CD14-positive monocyte (primary cell): ENCODE results near the gene PMEPA1. TPM values are rescaled to one million over a fixed set of nuclear protein-coding genes. Genes with fewer than 3 reads are reported as not detected.
A peak's percentile ranks its signal among the peaks of the same experiment; 100 is the strongest.

Experiments
- DNase-seq, 3 donors: peaks; one replicate each; pipeline ENCODE4 v3.0.0-alpha.2; 2011 to 2022
- H2AFZ ChIP-seq: 2 replicates; pipeline ENCODE4 v1.6.0; 2012; ENCODE audit warnings: mild to moderate bottlenecking, low read depth, low read length, inconsistent platforms; ENCODE audit not compliant: insufficient read depth, poor library complexity, severe bottlenecking
- H3K27ac ChIP-seq, 2 donors: 1 replicate in 1 of 2; 2 replicates in 1 of 2; pipeline ENCODE4 v1.5.1; 2012 to 2013; ENCODE audit warnings: low read length in 2 of 2, control low read depth in 1 of 2, inconsistent platforms in 1 of 2, low read depth in 1 of 2, mild to moderate bottlenecking in 1 of 2
- H3K27me3 ChIP-seq, 2 donors: one replicate each; pipeline versions ENCODE4 v1.6.0 to v1.6.1; 2011 to 2013; ENCODE audit warnings: low read length in 2 of 2; ENCODE audit not compliant: control insufficient read depth in 2 of 2, insufficient read depth in 2 of 2
- H3K36me3 ChIP-seq, 2 donors: replicated peaks in 1 of 2; 1 replicate in 1 of 2; 2 replicates in 1 of 2; pipeline versions ENCODE4 v1.5.1 to v1.6.1; 2012 to 2013; ENCODE audit warnings: low read length in 2 of 2, control low read depth in 1 of 2, inconsistent platforms in 1 of 2, mild to moderate bottlenecking in 1 of 2; ENCODE audit not compliant: insufficient read depth in 2 of 2, control insufficient read depth in 1 of 2
- H3K4me1 ChIP-seq, 2 donors: 1 replicate in 1 of 2; 2 replicates in 1 of 2; pipeline versions ENCODE4 v1.5.1 to v1.6.1; 2012 to 2013; ENCODE audit warnings: low read length in 2 of 2, control low read depth in 1 of 2, inconsistent platforms in 1 of 2, mild to moderate bottlenecking in 1 of 2, moderate library complexity in 1 of 2; ENCODE audit not compliant: insufficient read depth in 2 of 2, control insufficient read depth in 1 of 2
- H3K4me2 ChIP-seq: replicated peaks from 2 replicates; pipeline ENCODE3; 2012; ENCODE audit warnings: low read length, moderate library complexity, mild to moderate bottlenecking; ENCODE audit not compliant: poor library complexity, severe bottlenecking; ENCODE audit errors: extremely low read depth
- H3K4me3 ChIP-seq, 3 experiments: fragments of 200-600 bp in 1 of 3; sonication (generic) in 1 of 3; replicated peaks in 1 of 3; 1 replicate in 2 of 3; 2 replicates in 1 of 3; pipeline ENCODE4 v1.5.1; 2011 to 2013; ENCODE audit warnings: low read length in 3 of 3, mild to moderate bottlenecking in 3 of 3, control low read depth in 2 of 3, low read depth in 2 of 3, inconsistent platforms in 1 of 3, moderate library complexity in 1 of 3
- H3K79me2 ChIP-seq: 2 replicates; pipeline ENCODE4 v1.6.0; 2012; ENCODE audit warnings: mild to moderate bottlenecking, control low read depth, inconsistent platforms, low read length, moderate library complexity; ENCODE audit not compliant: insufficient read depth
- H3K9ac ChIP-seq: 2 replicates; pipeline ENCODE4 v1.6.0; 2017; ENCODE audit warnings: low read length, mild to moderate bottlenecking; ENCODE audit not compliant: insufficient read depth, poor library complexity, severe bottlenecking
- H3K9me3 ChIP-seq, 2 donors: replicated peaks in 1 of 2; 1 replicate in 1 of 2; 2 replicates in 1 of 2; pipeline versions ENCODE4 v1.5.1 to v1.6.1; 2012 to 2013; ENCODE audit warnings: low read length in 2 of 2, control low read depth in 1 of 2; ENCODE audit not compliant: control insufficient read depth in 1 of 2, insufficient read depth in 1 of 2
- H4K20me1 ChIP-seq: 2 replicates; pipeline ENCODE4 v1.6.0; 2012; ENCODE audit warnings: mild to moderate bottlenecking, low read length, control low read depth, moderate library complexity; ENCODE audit not compliant: insufficient read depth
- H3K27ac Mint-ChIP-seq, 7 donors: one replicate each; pipeline ENCODE4 v1.8.0; 2020; ENCODE audit warnings: mild to moderate bottlenecking in 7 of 7, mixed read lengths in 7 of 7, moderate library complexity in 6 of 7, inconsistent platforms in 2 of 7
- H3K27me3 Mint-ChIP-seq, 3 donors: one replicate each; pipeline ENCODE4 v1.8.0; 2021 to 2022; ENCODE audit warnings: low read depth in 3 of 3, mild to moderate bottlenecking in 3 of 3, mixed read lengths in 3 of 3, moderate library complexity in 3 of 3, inconsistent platforms in 1 of 3
- H3K36me3 Mint-ChIP-seq, 2 donors: one replicate each; pipeline ENCODE4 v1.8.0; 2020; ENCODE audit warnings: mixed read lengths in 2 of 2, inconsistent platforms in 1 of 2, mild to moderate bottlenecking in 1 of 2
- H3K4me1 Mint-ChIP-seq: one replicate; pipeline ENCODE4 v1.8.0; 2020; ENCODE audit warnings: mild to moderate bottlenecking, mixed read lengths
- H3K4me3 Mint-ChIP-seq, 2 donors: one replicate each; pipeline ENCODE4 v1.8.0; 2020; ENCODE audit warnings: mild to moderate bottlenecking in 2 of 2, mixed read lengths in 2 of 2, moderate library complexity in 1 of 2
- H3K9me3 Mint-ChIP-seq, 7 donors: one replicate each; pipeline ENCODE4 v1.8.0; 2020 to 2022; ENCODE audit warnings: mixed read lengths in 7 of 7, mild to moderate bottlenecking in 6 of 7, moderate library complexity in 6 of 7, inconsistent platforms in 2 of 7
- CTCF ChIP-seq: fragments of 200-600 bp; IDR thresholded peaks from one replicate; pipeline ENCODE4 v1.8.0; 2022; ENCODE audit warnings: antibody characterized with exemption, mild to moderate bottlenecking
- WGBS: methylation state at CpG from one replicate; pipeline ENCODE4 v1.1.5; 2013; ENCODE audit warnings: missing lambda C conversion rate; ENCODE audit not compliant: insufficient coverage; 5-methylcytosine and 5-hydroxymethylcytosine counted together
- intact Hi-C, 2 donors: fragments of 100-400 bp; cut with micrococcal nuclease; formaldehyde crosslinking; loops; one replicate each; pipeline versions ENCODE4 v1.15.0 to v1.15.1; 2023
- polyA plus RNA-seq, 3 donors: library from polyadenylated mRNA; depleted of rRNA in 1 of 3; unstranded in 2 of 3; stranded (reverse) in 1 of 3; fragments of 300-500 nt in 2 of 3; fragments of >200 nt in 1 of 3; fragmentation: Illumina TruSeq in 2 of 3; gene quantifications; 1 replicate in 2 of 3; 2 replicates in 1 of 3; pipeline ENCODE4 v1.2.3, GENCODE V29; 2012 to 2021

The PMEPA1 gene
- polyA plus RNA-seq, 3 donors = 0.12 to 0.73 (median 0.59) TPM

- peaks cover 2 to 20% (median 5%) of the 10 kb centered on the region in 3 donors for H3K27me3 Mint-ChIP-seq
- 86% methylated on average over 6 of the region's 7 CpGs for WGBS
- no peaks in the 10 kb centered on the region for H3K36me3 ChIP-seq
- H3K9ac ChIP-seq = no peak overlapping the region
- H3K4me1 Mint-ChIP-seq = no peaks in the 10 kb centered on the region
- H3K79me2 ChIP-seq = no peaks in the 10 kb centered on the region
- H2AFZ ChIP-seq = no peak overlapping the region
- no peaks in the 10 kb centered on the region for H3K9me3 Mint-ChIP-seq
- no peaks in the 10 kb centered on the region for H3K27me3 ChIP-seq
- H3K9me3 ChIP-seq = no peaks in the 10 kb centered on the region
- intact Hi-C loops = no loop called here
- no peak overlapping the region for H3K4me3 Mint-ChIP-seq
- H3K4me3 ChIP-seq = no peak overlapping the region
- H4K20me1 ChIP-seq = no peaks in the 10 kb centered on the region
- DNase-seq = no peak
- TF ChIP-seq CTCF = no peak
- no peaks in the 10 kb centered on the region for H3K36me3 Mint-ChIP-seq
- H3K27ac ChIP-seq = no peak overlapping the region
- H3K4me2 ChIP-seq = no peak overlapping the region
- no peaks in the 10 kb centered on the region for H3K4me1 ChIP-seq
- H3K27ac Mint-ChIP-seq = no peak overlapping the region
Measured at GRCh38 chr20:57698867-57699275, 10.9 kb downstream of the PMEPA1 start.

- Histone ChIP-seq H4K20me1 (no peaks in the 10 kb centered on the region), H3K27ac (no peak overlapping the region), H2AFZ (no peak overlapping the region), H3K27me3 (no peaks in the 10 kb centered on the region), H3K4me1 (no peaks in the 10 kb centered on the region), H3K9me3 (no peaks in the 10 kb centered on the region), H3K4me2 (no peak overlapping the region), H3K9ac (no peak overlapping the region), H3K79me2 (no peaks in the 10 kb centered on the region), H3K36me3 (no peaks in the 10 kb centered on the region), H3K4me3 (no peak overlapping the region)
- no peaks in the 10 kb centered on the region for H3K36me3 Mint-ChIP-seq
- no peak for TF ChIP-seq CTCF
- peaks cover 5 to 20% (median 5%) of the 10 kb centered on the region in 3 donors for H3K27me3 Mint-ChIP-seq
- intact Hi-C loops = no loop called here
- H3K4me1 Mint-ChIP-seq = no peaks in the 10 kb centered on the region
- peak in 2 of 3 donors; percentile 33 to 64 for DNase-seq
- peak overlapping the region in 3 of 7 donors; percentile 39 to 83 (median 42) for H3K27ac Mint-ChIP-seq
- 81% methylated on average over 13 of the region's 17 CpGs for WGBS
- no peak overlapping the region for H3K4me3 Mint-ChIP-seq
- H3K9me3 Mint-ChIP-seq = no peaks in the 10 kb centered on the region
Measured at GRCh38 chr20:57698116-57698866, 11.5 kb downstream of the PMEPA1 start.
